A549 (cell line): ENCODE measurements around the gene ARHGAP26. TPM values are rescaled to one million over a fixed set of nuclear protein-coding genes. Genes with fewer than 3 reads are reported as not detected.
"Not testable (repeated sequence)": the region's sequence is repeated elsewhere in the genome, so short reads cannot be mapped to it uniquely, and the experiment has no call there.

Experiments used
- ATAC-seq, 2 experiments: fragments of 200-7000 bp in 1 of 2; fragments of >200 bp in 1 of 2; cut with Nextera tagmentation in 1 of 2; cut with Tn5 transposase in 1 of 2; 3 replicates each; pipeline versions ENCODE4 v1.8.0 to v1.9.1; 2018 to 2020; ENCODE audit warnings: mild to moderate bottlenecking in 1 of 2, moderate library complexity in 1 of 2
- CTCF ChIA-PET: fragments of 300-600 bp; sonication (Branson Sonifier 250); formaldehyde crosslinking; extraction: SDS; loops from one replicate; lab custom pipeline; 2021; ENCODE audit warnings: antibody characterized with exemption, inconsistent platforms; lab: Yijun Ruan, JAX
- POLR2A ChIA-PET: fragments of 350-600 bp; formaldehyde crosslinking; extraction: SDS; loops from one replicate; lab custom pipeline; 2021; ENCODE audit warnings: antibody characterized with exemption, inconsistent platforms; lab: Yijun Ruan, JAX
- DNase-seq, 2 experiments: peaks; one replicate each; pipeline versions ENCODE4 v3.0.0 to v3.0.0-alpha.2; 2011 to 2016; ENCODE audit warnings: low read depth in 1 of 2, low spot score in 1 of 2
- FAIRE-seq: peaks from 2 replicates; lab custom pipeline; 2011; peaks lifted over from hg19 to GRCh38; lab: Jason Lieb, UNC
- H3K27ac ChIP-seq, 2 experiments: fragments of >200 bp; sonication (Bioruptor Twin); formaldehyde crosslinking; 3 replicates each; pipeline ENCODE4 v1.5.1; 2016 to 2017
- H3K4me1 ChIP-seq: fragments of >200 bp; sonication (Bioruptor Twin); formaldehyde crosslinking; 3 replicates; pipeline ENCODE4 v1.6.1; 2016
- H3K4me2 ChIP-seq: fragments of >200 bp; sonication (Bioruptor Twin); formaldehyde crosslinking; 3 replicates; pipeline ENCODE4 v1.6.1; 2016
- H3K4me3 ChIP-seq: fragments of >200 bp; sonication (Bioruptor Twin); formaldehyde crosslinking; 3 replicates; pipeline ENCODE4 v1.5.1; 2016
- H3K9me3 ChIP-seq: fragments of >200 bp; sonication (Bioruptor Twin); formaldehyde crosslinking; 3 replicates; pipeline ENCODE4 v1.6.1; 2016
- BCL3 ChIP-seq: fragments of >200 bp; sonication (Bioruptor Twin); formaldehyde crosslinking; IDR thresholded peaks from 3 replicates; pipeline ENCODE4 v1.6.1; 2016
- BHLHE40 ChIP-seq: IDR thresholded peaks from 2 replicates; pipeline ENCODE4 v1.6.1; 2012; ENCODE audit warnings: low read depth, low read length, inconsistent platforms
- CBX2 ChIP-seq: fragments of 200-600 bp; sonication (generic); IDR thresholded peaks from 2 replicates; pipeline ENCODE4 v1.6.1; 2016; ENCODE audit warnings: low read depth, mild to moderate bottlenecking, borderline replicate concordance
- CBX8 ChIP-seq: fragments of 200-600 bp; sonication (generic); IDR thresholded peaks from 2 replicates; pipeline ENCODE4 v1.6.1; 2016
- CEBPB ChIP-seq, 2 experiments: fragments of >200 bp in 1 of 2; sonication (Bioruptor Twin) in 1 of 2; formaldehyde crosslinking in 1 of 2; IDR thresholded peaks; 2 replicates each; pipeline ENCODE4 v1.6.1; 2012 to 2016
- CHD2 ChIP-seq: fragments of 150-350 bp; IDR thresholded peaks from 2 replicates; pipeline ENCODE4 v1.6.1; 2014; ENCODE audit warnings: low read length; ENCODE audit not compliant: partially characterized antibody
- CHD4 ChIP-seq: fragments of 200-600 bp; sonication (generic); IDR thresholded peaks from 2 replicates; pipeline ENCODE4 v1.6.1; 2016; ENCODE audit warnings: antibody characterized with exemption, mild to moderate bottlenecking, borderline replicate concordance
- EHMT2 ChIP-seq: fragments of 200-600 bp; sonication (generic); IDR thresholded peaks from 2 replicates; pipeline ENCODE4 v1.6.1; 2016; ENCODE audit warnings: antibody characterized with exemption, low read depth, mild to moderate bottlenecking, moderate library complexity
- FOSL2 ChIP-seq, 2 experiments: fragments of 450-650 bp in 1 of 2; fragments of >200 bp in 1 of 2; sonication (Bioruptor Twin) in 1 of 2; formaldehyde crosslinking; IDR thresholded peaks; 2 replicates each; pipeline versions ENCODE4 v1.5.0 to v1.6.1; 2016 to 2020; ENCODE audit warnings: mild to moderate bottlenecking in 1 of 2, moderate library complexity in 1 of 2
- FOXS1 ChIP-seq: fragments of 250-450 bp; sonication (Bioruptor Pico); IDR thresholded peaks from 2 replicates; pipeline ENCODE4 v1.5.0; 2020; ENCODE audit warnings: mild to moderate bottlenecking, moderate library complexity
- GATA3 ChIP-seq: IDR thresholded peaks from 2 replicates; pipeline ENCODE4 v1.6.1; 2012; ENCODE audit warnings: borderline replicate concordance
- HOXB5 ChIP-seq: fragments of 250-450 bp; sonication (Bioruptor Pico); IDR thresholded peaks from 2 replicates; pipeline ENCODE4 v1.5.0; 2020; ENCODE audit warnings: mild to moderate bottlenecking, moderate library complexity
- JUNB ChIP-seq: fragments of >200 bp; sonication (Bioruptor Twin); formaldehyde crosslinking; IDR thresholded peaks from 2 replicates; pipeline ENCODE4 v1.6.1; 2016
- MAFK ChIP-seq: fragments of 450-650 bp; IDR thresholded peaks from 2 replicates; pipeline ENCODE4 v1.6.1; 2014; ENCODE audit not compliant: partially characterized antibody
- POLR2AphosphoS2 ChIP-seq: conservative IDR thresholded peaks from 2 replicates; pipeline ENCODE4 v1.6.1; 2012; ENCODE audit warnings: low read length, improper control_type of control experiment, inconsistent platforms
- RARB ChIP-seq: fragments of 250-450 bp; sonication (Bioruptor Pico); IDR thresholded peaks from 2 replicates; pipeline ENCODE4 v1.8.0; 2021; ENCODE audit warnings: mild to moderate bottlenecking, moderate library complexity
- SMC3 ChIP-seq: fragments of >200 bp; sonication (Bioruptor Twin); formaldehyde crosslinking; IDR thresholded peaks from 3 replicates; pipeline ENCODE4 v1.6.1; 2018; ENCODE audit warnings: inconsistent platforms
- SREBF2 ChIP-seq: fragments of 450-650 bp; IDR thresholded peaks from 2 replicates; pipeline ENCODE4 v1.6.1; 2014; ENCODE audit warnings: mild to moderate bottlenecking, moderate library complexity
- USF2 ChIP-seq: fragments of 450-650 bp; IDR thresholded peaks from 2 replicates; pipeline ENCODE4 v1.6.1; 2014; ENCODE audit warnings: antibody characterized with exemption
- ZC3H11A ChIP-seq: fragments of 450-650 bp; IDR thresholded peaks from 2 replicates; pipeline ENCODE4 v1.6.1; 2014; ENCODE audit warnings: antibody characterized with exemption, mild to moderate bottlenecking
- WGBS: methylation state at CpG from one replicate; pipeline ENCODE4 v1.1.6; 2017; ENCODE audit errors: missing lambda C conversion rate; 5-methylcytosine and 5-hydroxymethylcytosine counted together
- polyA plus RNA-seq, 4 experiments: library from polyadenylated mRNA; depleted of rRNA in 3 of 4; stranded (reverse); fragments of >200 nt; fragmentation: RNase III in 1 of 4; extraction: RNeasy Plus Mini Kit Qiagen cat#74134 plus additional on column Dnase treatment in 1 of 4; gene quantifications; 2 replicates in 3 of 4; 3 replicates in 1 of 4; pipeline ENCODE4 v1.2.3, GENCODE V29; 2011 to 2017
- TF ChIP-seq, protein P1 (sequence below): IDR thresholded peaks from 2 replicates; pipeline ENCODE4 v1.6.1; 2012; ENCODE audit warnings: low read depth, borderline replicate concordance
- TF ChIP-seq, protein P2 (sequence below): IDR thresholded peaks from 2 replicates; pipeline ENCODE4 v1.6.1; 2012

ARHGAP26 gene
- polyA plus RNA-seq, 2 of the 4 experiments (the other 2 are of a cell fraction): 6.6 to 19.1 TPM

- FAIRE-seq (peak; percentile 7), DNase-seq (no peak), ATAC-seq (no peak)
- peaks cover 24% of the 10 kb centered on the region for H3K4me1 ChIP-seq
- no peak overlapping the region for H3K27ac ChIP-seq
- 91% methylated on average over 6 of the region's 6 CpGs for WGBS
- no peaks in the 10 kb centered on the region for H3K9me3 ChIP-seq
- H3K4me3 ChIP-seq: no peak overlapping the region
- CTCF ChIA-PET: interaction anchor here (0.7 to 1.3 kb wide), 2 partner anchors 26 to 60 kb away, joined by 3 to 4 read pairs; no protein-coding TSS in a partner anchor
- no peak overlapping the region for H3K4me2 ChIP-seq
- TF ChIP-seq CHD2 (no peak), CBX8 (no peak), GATA3 (no peak), FOXS1 (CRISPR knock-in tag) (no peak), CBX2 (no peak), HOXB5 (CRISPR knock-in tag) (no peak), MAFK (no peak), POLR2AphosphoS2 (no peak), ZC3H11A (no peak)
- POLR2A ChIA-PET: no interaction called here
Measured at GRCh38 chr5:143085319-143085917, 315.2 kb downstream of the ARHGAP26 start.

GRCh38 chr5:143086546-143086907 is 316.4 kb downstream of the ARHGAP26 start:
- POLR2A ChIA-PET: no interaction called here
- peak overlapping the region; percentile 23 to 52; a peak in 4 of 6 replicates for H3K27ac ChIP-seq
- ATAC-seq: peak in 1 of 2 experiments; percentile 27; a peak in 3 of 6 replicates
- WGBS: 95% methylated on average over 1 of the region's 1 CpG
- H3K4me3 ChIP-seq: no peak overlapping the region
- no peak for FAIRE-seq
- peak overlapping the region; percentile 46 for H3K4me2 ChIP-seq
- TF ChIP-seq BCL3 (no peak), CEBPB (IDR thresholded peaks at IDR 0.05) (no peak), SREBF2 (no peak)
- H3K4me1 ChIP-seq: peaks cover 24% of the 10 kb centered on the region
- H3K9me3 ChIP-seq: no peaks in the 10 kb centered on the region
- DNase-seq: no peak
- CTCF ChIA-PET: interaction anchor here (1.3 kb wide), 1 partner anchor 20 kb away, joined by 3 read pairs; no protein-coding TSS in a partner anchor

- POLR2A ChIA-PET: no interaction called here
- no peak for TF ChIP-seq CHD4
- no peak for TF ChIP-seq MAFK
- TF ChIP-seq BHLHE40: no peak
- no peak for TF ChIP-seq USF2
- no peak for TF ChIP-seq EHMT2
- TF ChIP-seq RARB: no peak
- TF ChIP-seq POLR2AphosphoS2: no peak
- 0 out of 3 replicates have a peak, but pooled peaks have one; percentile 9 for TF ChIP-seq SMC3
- TF ChIP-seq, protein P1, sequence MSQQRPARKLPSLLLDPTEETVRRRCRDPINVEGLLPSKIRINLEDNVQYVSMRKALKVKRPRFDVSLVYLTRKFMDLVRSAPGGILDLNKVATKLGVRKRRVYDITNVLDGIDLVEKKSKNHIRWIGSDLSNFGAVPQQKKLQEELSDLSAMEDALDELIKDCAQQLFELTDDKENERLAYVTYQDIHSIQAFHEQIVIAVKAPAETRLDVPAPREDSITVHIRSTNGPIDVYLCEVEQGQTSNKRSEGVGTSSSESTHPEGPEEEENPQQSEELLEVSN: no peak
- peak; percentile 77; the same call in 1 of the 2 replicates for TF ChIP-seq GATA3
- TF ChIP-seq JUNB: peak; percentile 50; the same call in 1 of the 2 replicates
- TF ChIP-seq, protein P2, sequence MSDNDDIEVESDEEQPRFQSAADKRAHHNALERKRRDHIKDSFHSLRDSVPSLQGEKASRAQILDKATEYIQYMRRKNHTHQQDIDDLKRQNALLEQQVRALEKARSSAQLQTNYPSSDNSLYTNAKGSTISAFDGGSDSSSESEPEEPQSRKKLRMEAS: 0 out of 2 replicates have a peak, but pooled peaks have one; percentile 1
- TF ChIP-seq ZC3H11A: no peak
- no peak for TF ChIP-seq FOSL2 (IDR thresholded peaks at IDR 0.05)
- peak; percentile 67 for TF ChIP-seq FOSL2 (CRISPR knock-in tag; IDR thresholded peaks at IDR 0.05)
- TF ChIP-seq CEBPB (IDR thresholded peaks at IDR 0.05): peak in 1 of 2 experiments; percentile 44; a peak in 1 of 4 replicates
- ATAC-seq: peak; percentile 87 to 94
- Histone ChIP-seq H3K4me1 (peaks cover 24% of the 10 kb centered on the region), H3K27ac (peak overlapping the region; percentile 46 to 52; a peak in 4 of 6 replicates), H3K4me2 (peak overlapping the region; percentile 46), H3K9me3 (no peaks in the 10 kb centered on the region), H3K4me3 (no peak overlapping the region)
- no peak for FAIRE-seq
- WGBS: 17% methylated on average over 5 of the region's 5 CpGs
- CTCF ChIA-PET: interaction anchor here (1.3 kb wide), 1 partner anchor 19 kb away, joined by 3 read pairs; no protein-coding TSS in a partner anchor
- DNase-seq: peak; percentile 43 to 70
Measured at GRCh38 chr5:143086908-143087637, 316.9 kb downstream of the ARHGAP26 start.

GRCh38 chr5:143088702-143089101 is 318.5 kb downstream of the ARHGAP26 start:
- H3K4me3 ChIP-seq, CTCF ChIA-PET, ATAC-seq, H3K9me3 ChIP-seq, FAIRE-seq, H3K4me2 ChIP-seq, DNase-seq, POLR2A ChIA-PET, H3K27ac ChIP-seq: not testable (repeated sequence)
- 91% methylated on average over 11 of the region's 11 CpGs for WGBS
- H3K4me1 ChIP-seq: peaks cover 24% of the 10 kb centered on the region

GRCh38 chr5:143090044-143090443 is 319.9 kb downstream of the ARHGAP26 start:
- not testable (repeated sequence) for FAIRE-seq, H3K9me3 ChIP-seq, ATAC-seq, H3K4me2 ChIP-seq, H3K4me3 ChIP-seq, H3K27ac ChIP-seq, DNase-seq
- H3K4me1 ChIP-seq: peaks cover 24% of the 10 kb centered on the region
- ChIA-PET POLR2A (interaction anchor here (0.5 kb wide), 1 partner anchor 16 kb away, joined by 7 read pairs; no protein-coding TSS in a partner anchor), CTCF (interaction anchor here (1.0 kb wide), 2 partner anchors 12 to 22 kb away, joined by 3 read pairs; no protein-coding TSS in a partner anchor)
- WGBS: 90% methylated on average over 10 of the region's 10 CpGs
